Stimulated activated CD4-positive, alpha-beta T cell treated with anti-CD3 and anti-CD28 coated beads, TNF-alpha, amount 100 ng/mL, for 4 hours (primary cell): ENCODE results near the gene PPP1R3F.
"Not testable (repeated sequence)": the region's sequence is repeated elsewhere in the genome, so short reads cannot be mapped to it uniquely, and the experiment has no call there.

ENCODE experiments used
- DNase-seq, 3 experiments: peaks; one replicate each; pipeline ENCODE4 v3.0.0-alpha.2; 2020; ENCODE audit warnings: low read depth in 3 of 3

The PPP1R3F gene

GRCh38 chrX:49316085-49316484 is 46.5 kb downstream of the PPP1R3F start:
- DNase-seq = no peak

- DNase-seq = not testable (repeated sequence)
Observed at GRCh38 chrX:49321737-49322136, 52.1 kb downstream of the PPP1R3F start, which contains the start of gene GAGE12J. Gene GAGE12J, plus strand, starts transcription at chrX:49322037. Its CDS starts 1,157 bp downstream, at chrX:49323194.

- not testable (repeated sequence) for DNase-seq
Observed at GRCh38 chrX:49322266-49322665, 52.7 kb downstream of the PPP1R3F start.

- not testable (repeated sequence) for DNase-seq
Observed at GRCh38 chrX:49323735-49324134, 54.1 kb downstream of the PPP1R3F start.

- not testable (repeated sequence) for DNase-seq
Observed at GRCh38 chrX:49330421-49330820, 60.8 kb downstream of the PPP1R3F start.

GRCh38 chrX:49331282-49331681 is 61.7 kb downstream of the PPP1R3F start, which contains the start of gene GAGE13:
Gene GAGE13, plus strand, starts transcription at chrX:49331582. Its CDS starts 1,156 bp downstream, at chrX:49332738.
- not testable (repeated sequence) for DNase-seq

GRCh38 chrX:49331841-49332240 is 62.2 kb downstream of the PPP1R3F start:
- DNase-seq = not testable (repeated sequence)
